SK-N-SH (cell line): ENCODE measurements around the gene RGS4.

Source experiments
- CHD2 ChIP-seq: fragments of 150-350 bp; IDR thresholded peaks from 2 replicates; pipeline ENCODE4 v1.6.1; 2018; ENCODE audit warnings: low read length; ENCODE audit not compliant: partially characterized antibody
- FOXM1 ChIP-seq: IDR thresholded peaks from 2 replicates; pipeline ENCODE4 v1.4.0; 2012; ENCODE audit warnings: low read depth, mild to moderate bottlenecking
- MXI1 ChIP-seq: IDR thresholded peaks from 2 replicates; pipeline ENCODE4 v1.6.1; 2012; ENCODE audit warnings: mild to moderate bottlenecking, low read depth, low read length, improper control_type of control experiment
- RAD21 ChIP-seq: IDR thresholded peaks from 2 replicates; pipeline ENCODE4 v1.6.1; 2012; ENCODE audit warnings: mild to moderate bottlenecking, low read length
- SMC3 ChIP-seq: IDR thresholded peaks from 2 replicates; pipeline ENCODE4 v1.6.1; 2012; ENCODE audit warnings: low read depth, low read length, improper control_type of control experiment
- YY1 ChIP-seq: IDR thresholded peaks from 2 replicates; pipeline ENCODE4 v1.4.0; 2012; ENCODE audit warnings: low read depth, mild to moderate bottlenecking
- TF ChIP-seq, protein P1 (sequence below): fragments of 200-600 bp; sonication (generic); IDR thresholded peaks from 2 replicates; pipeline ENCODE4 v1.6.1; 2017; ENCODE audit warnings: antibody characterized with exemption, mild to moderate bottlenecking, moderate library complexity
- TF ChIP-seq, protein P2 (sequence below): IDR thresholded peaks from 2 replicates; pipeline ENCODE4 v1.4.0; 2012; ENCODE audit warnings: low read depth
- TF ChIP-seq, protein P3 (sequence below): IDR thresholded peaks from 2 replicates; pipeline ENCODE4 v1.6.1; 2012; ENCODE audit warnings: mild to moderate bottlenecking, low read depth, low read length, moderate library complexity

DNA sequence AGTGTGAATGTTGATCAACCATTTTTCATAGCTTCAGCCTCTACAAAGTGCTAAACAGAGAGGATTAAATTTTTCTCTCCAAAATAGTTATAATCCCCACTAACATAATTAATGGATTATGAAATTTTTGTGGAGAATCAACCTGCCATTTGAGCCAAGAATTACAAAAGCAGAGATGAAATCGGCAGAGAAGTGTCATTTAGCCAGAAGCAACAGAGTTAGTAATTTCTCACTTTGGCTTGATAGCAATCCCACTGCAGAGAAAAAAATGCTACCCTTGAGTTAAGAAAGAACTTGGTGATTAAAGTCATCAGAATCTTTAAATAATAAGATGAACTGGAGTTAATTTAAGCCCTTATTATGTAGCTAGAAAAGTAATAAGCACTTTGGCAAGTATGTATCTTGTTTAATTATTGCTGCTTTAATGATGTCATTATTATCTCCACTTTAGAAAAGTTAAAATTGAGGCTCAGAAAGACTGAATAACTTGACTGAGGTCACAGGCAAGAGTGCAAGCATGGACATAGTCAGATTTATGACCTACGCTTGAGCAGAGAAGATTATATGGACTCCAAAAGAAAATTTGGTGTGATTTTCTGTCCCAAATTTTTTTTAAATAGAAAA is 37.3 kb downstream of the RGS4 start:
- no peak for TF ChIP-seq MXI1
- TF ChIP-seq, protein P1, sequence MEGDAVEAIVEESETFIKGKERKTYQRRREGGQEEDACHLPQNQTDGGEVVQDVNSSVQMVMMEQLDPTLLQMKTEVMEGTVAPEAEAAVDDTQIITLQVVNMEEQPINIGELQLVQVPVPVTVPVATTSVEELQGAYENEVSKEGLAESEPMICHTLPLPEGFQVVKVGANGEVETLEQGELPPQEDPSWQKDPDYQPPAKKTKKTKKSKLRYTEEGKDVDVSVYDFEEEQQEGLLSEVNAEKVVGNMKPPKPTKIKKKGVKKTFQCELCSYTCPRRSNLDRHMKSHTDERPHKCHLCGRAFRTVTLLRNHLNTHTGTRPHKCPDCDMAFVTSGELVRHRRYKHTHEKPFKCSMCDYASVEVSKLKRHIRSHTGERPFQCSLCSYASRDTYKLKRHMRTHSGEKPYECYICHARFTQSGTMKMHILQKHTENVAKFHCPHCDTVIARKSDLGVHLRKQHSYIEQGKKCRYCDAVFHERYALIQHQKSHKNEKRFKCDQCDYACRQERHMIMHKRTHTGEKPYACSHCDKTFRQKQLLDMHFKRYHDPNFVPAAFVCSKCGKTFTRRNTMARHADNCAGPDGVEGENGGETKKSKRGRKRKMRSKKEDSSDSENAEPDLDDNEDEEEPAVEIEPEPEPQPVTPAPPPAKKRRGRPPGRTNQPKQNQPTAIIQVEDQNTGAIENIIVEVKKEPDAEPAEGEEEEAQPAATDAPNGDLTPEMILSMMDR, result no peak
- TF ChIP-seq FOXM1, result no peak
- no peak for TF ChIP-seq YY1
- TF ChIP-seq, protein P2, sequence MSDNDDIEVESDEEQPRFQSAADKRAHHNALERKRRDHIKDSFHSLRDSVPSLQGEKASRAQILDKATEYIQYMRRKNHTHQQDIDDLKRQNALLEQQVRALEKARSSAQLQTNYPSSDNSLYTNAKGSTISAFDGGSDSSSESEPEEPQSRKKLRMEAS, result no peak
- TF ChIP-seq CHD2, result no peak
- TF ChIP-seq, protein P3, sequence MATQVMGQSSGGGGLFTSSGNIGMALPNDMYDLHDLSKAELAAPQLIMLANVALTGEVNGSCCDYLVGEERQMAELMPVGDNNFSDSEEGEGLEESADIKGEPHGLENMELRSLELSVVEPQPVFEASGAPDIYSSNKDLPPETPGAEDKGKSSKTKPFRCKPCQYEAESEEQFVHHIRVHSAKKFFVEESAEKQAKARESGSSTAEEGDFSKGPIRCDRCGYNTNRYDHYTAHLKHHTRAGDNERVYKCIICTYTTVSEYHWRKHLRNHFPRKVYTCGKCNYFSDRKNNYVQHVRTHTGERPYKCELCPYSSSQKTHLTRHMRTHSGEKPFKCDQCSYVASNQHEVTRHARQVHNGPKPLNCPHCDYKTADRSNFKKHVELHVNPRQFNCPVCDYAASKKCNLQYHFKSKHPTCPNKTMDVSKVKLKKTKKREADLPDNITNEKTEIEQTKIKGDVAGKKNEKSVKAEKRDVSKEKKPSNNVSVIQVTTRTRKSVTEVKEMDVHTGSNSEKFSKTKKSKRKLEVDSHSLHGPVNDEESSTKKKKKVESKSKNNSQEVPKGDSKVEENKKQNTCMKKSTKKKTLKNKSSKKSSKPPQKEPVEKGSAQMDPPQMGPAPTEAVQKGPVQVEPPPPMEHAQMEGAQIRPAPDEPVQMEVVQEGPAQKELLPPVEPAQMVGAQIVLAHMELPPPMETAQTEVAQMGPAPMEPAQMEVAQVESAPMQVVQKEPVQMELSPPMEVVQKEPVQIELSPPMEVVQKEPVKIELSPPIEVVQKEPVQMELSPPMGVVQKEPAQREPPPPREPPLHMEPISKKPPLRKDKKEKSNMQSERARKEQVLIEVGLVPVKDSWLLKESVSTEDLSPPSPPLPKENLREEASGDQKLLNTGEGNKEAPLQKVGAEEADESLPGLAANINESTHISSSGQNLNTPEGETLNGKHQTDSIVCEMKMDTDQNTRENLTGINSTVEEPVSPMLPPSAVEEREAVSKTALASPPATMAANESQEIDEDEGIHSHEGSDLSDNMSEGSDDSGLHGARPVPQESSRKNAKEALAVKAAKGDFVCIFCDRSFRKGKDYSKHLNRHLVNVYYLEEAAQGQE, result no peak
- no peak for TF ChIP-seq RAD21
- no peak for TF ChIP-seq SMC3
